WTC11 (cell line): ENCODE measurements around the gene TMA7.

Source experiments
- TF ChIP-seq, protein P1 (sequence below): sonication (generic); formaldehyde crosslinking; IDR thresholded peaks from 2 replicates; pipeline ENCODE4 v1.8.1; 2023; ENCODE audit warnings: mild to moderate bottlenecking, missing genetic modification reagents, moderate library complexity
- TF ChIP-seq, protein P2 (sequence below): fragments of 200-600 bp; IDR thresholded peaks from 2 replicates; pipeline ENCODE4 v1.8.0; 2022; ENCODE audit warnings: antibody characterized with exemption
- TF ChIP-seq, protein P3 (sequence below): sonication (generic); formaldehyde crosslinking; IDR thresholded peaks from 2 replicates; pipeline ENCODE4 v1.8.0; 2022; ENCODE audit warnings: mild to moderate bottlenecking, missing genetic modification reagents

DNA sequence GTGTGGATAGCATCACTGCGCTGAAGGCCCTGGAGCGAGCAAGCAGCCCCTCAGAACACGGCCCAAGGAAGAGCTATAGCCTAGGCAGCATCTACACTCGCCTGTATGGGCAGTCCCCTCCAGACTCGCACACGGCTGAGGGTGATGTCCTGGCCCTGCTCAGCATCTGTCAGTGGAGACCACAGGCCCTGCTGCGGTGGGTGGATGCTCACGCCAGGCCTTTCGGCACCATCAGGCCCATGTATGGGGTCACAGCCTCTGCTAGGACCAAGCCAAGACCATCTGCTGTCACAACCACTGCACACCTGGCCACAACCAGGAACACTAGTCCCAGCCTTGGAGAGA lies 27.0 kb downstream of the TMA7 start:
- TF ChIP-seq, protein P1, sequence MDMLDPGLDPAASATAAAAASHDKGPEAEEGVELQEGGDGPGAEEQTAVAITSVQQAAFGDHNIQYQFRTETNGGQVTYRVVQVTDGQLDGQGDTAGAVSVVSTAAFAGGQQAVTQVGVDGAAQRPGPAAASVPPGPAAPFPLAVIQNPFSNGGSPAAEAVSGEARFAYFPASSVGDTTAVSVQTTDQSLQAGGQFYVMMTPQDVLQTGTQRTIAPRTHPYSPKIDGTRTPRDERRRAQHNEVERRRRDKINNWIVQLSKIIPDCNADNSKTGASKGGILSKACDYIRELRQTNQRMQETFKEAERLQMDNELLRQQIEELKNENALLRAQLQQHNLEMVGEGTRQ (CRISPR knock-in tag): no peak
- TF ChIP-seq, protein P2, sequence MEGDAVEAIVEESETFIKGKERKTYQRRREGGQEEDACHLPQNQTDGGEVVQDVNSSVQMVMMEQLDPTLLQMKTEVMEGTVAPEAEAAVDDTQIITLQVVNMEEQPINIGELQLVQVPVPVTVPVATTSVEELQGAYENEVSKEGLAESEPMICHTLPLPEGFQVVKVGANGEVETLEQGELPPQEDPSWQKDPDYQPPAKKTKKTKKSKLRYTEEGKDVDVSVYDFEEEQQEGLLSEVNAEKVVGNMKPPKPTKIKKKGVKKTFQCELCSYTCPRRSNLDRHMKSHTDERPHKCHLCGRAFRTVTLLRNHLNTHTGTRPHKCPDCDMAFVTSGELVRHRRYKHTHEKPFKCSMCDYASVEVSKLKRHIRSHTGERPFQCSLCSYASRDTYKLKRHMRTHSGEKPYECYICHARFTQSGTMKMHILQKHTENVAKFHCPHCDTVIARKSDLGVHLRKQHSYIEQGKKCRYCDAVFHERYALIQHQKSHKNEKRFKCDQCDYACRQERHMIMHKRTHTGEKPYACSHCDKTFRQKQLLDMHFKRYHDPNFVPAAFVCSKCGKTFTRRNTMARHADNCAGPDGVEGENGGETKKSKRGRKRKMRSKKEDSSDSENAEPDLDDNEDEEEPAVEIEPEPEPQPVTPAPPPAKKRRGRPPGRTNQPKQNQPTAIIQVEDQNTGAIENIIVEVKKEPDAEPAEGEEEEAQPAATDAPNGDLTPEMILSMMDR: no peak
- TF ChIP-seq, protein P3, sequence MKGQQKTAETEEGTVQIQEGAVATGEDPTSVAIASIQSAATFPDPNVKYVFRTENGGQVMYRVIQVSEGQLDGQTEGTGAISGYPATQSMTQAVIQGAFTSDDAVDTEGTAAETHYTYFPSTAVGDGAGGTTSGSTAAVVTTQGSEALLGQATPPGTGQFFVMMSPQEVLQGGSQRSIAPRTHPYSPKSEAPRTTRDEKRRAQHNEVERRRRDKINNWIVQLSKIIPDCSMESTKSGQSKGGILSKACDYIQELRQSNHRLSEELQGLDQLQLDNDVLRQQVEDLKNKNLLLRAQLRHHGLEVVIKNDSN: no peak
